ENCODE measurements around the gene TSPAN14. TPM values are rescaled to one million over a fixed set of nuclear protein-coding genes. Genes with fewer than 3 reads are reported as not detected.
A peak's percentile ranks its signal among the peaks of the same experiment; 100 is the strongest.

Gene TSPAN14
- total RNA-seq, 1 donor from 2014 or later: 111 TPM

DNA sequence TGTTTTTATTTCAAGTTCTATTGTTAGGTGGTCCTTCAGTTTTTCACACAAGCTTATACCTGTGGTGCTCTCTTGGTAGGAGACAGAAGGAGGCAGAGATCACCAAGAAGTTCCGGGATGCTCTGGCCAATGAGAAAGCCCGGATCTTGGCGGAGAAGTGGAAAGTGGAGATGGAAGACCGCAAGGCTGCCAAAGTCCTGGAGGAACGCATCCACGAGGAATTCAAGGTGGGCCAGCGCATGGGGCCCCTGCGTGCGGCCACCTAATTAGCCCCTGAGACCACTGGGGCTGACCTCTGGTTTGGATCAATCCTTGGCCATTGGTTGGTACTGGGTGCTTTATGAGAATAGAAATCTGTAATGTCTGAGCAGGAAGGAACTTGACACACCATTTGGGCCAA lies 117.2 kb downstream of the TSPAN14 start:
- H3K9me3 Mint-ChIP-seq: no peaks in the 10 kb centered on the region
- no peak overlapping the region for H3K27ac Mint-ChIP-seq
- H3K4me1 Mint-ChIP-seq (ENCODE audit: unreplicated experiment): peaks cover 4% of the 10 kb centered on the region
- H3K4me3 Mint-ChIP-seq: no peak overlapping the region
- peak; percentile 36 for DNase-seq (ENCODE audit: extremely low spot score, unreplicated experiment)
- H3K36me3 Mint-ChIP-seq: no peaks in the 10 kb centered on the region
- TF ChIP-seq, protein P1, sequence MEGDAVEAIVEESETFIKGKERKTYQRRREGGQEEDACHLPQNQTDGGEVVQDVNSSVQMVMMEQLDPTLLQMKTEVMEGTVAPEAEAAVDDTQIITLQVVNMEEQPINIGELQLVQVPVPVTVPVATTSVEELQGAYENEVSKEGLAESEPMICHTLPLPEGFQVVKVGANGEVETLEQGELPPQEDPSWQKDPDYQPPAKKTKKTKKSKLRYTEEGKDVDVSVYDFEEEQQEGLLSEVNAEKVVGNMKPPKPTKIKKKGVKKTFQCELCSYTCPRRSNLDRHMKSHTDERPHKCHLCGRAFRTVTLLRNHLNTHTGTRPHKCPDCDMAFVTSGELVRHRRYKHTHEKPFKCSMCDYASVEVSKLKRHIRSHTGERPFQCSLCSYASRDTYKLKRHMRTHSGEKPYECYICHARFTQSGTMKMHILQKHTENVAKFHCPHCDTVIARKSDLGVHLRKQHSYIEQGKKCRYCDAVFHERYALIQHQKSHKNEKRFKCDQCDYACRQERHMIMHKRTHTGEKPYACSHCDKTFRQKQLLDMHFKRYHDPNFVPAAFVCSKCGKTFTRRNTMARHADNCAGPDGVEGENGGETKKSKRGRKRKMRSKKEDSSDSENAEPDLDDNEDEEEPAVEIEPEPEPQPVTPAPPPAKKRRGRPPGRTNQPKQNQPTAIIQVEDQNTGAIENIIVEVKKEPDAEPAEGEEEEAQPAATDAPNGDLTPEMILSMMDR (conservative IDR thresholded peaks at IDR 0.05): no peak
- H3K27me3 Mint-ChIP-seq: peaks cover 11% of the 10 kb centered on the region

DNA sequence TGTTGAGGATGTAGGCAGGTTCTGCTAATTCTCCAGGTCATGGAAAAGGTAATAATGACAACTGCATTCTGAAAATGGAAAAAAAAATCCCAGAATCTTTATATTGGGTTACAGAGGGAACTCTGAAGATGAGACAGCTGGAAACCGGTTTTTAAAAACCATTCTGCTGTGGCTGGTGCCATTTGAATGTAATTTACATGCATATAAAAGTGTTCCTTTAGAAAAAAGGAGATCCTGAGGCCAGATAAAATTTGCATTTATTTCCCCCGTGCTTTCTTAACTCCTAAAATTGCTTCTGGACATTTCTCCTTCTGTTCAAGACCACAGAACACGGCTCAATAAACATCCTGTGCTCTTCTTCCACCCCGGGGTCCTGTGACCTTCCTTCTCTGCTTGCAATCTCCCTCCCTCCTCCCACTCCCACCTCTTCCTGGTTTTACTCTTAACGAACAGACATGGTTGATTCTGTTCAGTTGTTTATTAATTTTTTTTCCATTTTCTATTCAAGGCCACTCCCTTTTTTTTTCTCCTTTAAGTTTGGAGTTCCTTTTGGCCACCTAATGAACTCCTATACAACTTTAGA lies 125.2 kb downstream of the TSPAN14 start:
- Mint-ChIP-seq H3K4me1 (ENCODE audit: unreplicated experiment) (peaks cover 16% of the 10 kb centered on the region), H3K9me3 (no peaks in the 10 kb centered on the region), H3K36me3 (no peaks in the 10 kb centered on the region), H3K27ac (no peak overlapping the region), H3K4me3 (no peak overlapping the region), H3K27me3 (peaks cover 5% of the 10 kb centered on the region)
- TF ChIP-seq, protein P1 (conservative IDR thresholded peaks at IDR 0.05): no peak
- peak; percentile 20 for DNase-seq (ENCODE audit: extremely low spot score, unreplicated experiment)

DNA sequence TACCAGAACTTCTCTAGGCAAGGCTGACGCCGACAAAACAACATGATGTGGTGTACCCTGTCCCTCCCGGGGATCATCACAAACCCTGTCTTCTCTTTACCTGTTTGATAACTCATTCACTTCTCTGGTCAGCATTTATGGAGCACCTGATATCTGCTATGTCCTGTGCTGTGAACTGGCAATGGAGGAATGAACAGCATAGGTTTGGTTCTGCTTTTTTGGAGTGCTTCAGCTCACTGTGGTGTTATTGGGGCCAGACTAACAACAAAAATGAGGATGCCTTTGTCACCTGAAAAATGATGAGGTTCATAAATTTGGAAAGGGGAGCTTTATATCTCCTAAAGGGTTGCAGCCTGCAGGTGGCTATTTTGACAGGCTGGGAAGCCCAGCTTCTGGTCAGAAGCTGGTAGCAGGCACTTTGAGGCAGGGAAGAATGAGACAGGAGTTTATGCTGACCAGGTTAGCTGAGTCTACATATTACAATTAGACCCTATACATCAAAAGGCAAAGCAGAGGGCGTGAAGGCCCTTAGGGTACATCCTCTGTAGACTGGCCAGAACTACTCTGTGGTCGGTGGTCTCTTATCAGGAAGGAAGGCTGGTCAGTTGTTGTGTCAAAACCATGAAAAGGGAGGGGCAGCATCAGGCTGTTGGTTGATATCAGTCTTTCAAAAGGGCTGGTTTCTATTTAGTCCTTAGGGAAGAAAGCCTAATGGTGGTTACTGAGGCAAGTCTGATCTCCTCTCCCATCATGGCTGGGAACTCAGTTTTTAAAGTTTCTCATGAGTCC lies 125.9 kb downstream of the TSPAN14 start:
- Mint-ChIP-seq H3K4me3 (no peak overlapping the region), H3K27ac (peak overlapping the region; percentile 30)
- TF ChIP-seq, protein P1 (conservative IDR thresholded peaks at IDR 0.05): no peak

DNA sequence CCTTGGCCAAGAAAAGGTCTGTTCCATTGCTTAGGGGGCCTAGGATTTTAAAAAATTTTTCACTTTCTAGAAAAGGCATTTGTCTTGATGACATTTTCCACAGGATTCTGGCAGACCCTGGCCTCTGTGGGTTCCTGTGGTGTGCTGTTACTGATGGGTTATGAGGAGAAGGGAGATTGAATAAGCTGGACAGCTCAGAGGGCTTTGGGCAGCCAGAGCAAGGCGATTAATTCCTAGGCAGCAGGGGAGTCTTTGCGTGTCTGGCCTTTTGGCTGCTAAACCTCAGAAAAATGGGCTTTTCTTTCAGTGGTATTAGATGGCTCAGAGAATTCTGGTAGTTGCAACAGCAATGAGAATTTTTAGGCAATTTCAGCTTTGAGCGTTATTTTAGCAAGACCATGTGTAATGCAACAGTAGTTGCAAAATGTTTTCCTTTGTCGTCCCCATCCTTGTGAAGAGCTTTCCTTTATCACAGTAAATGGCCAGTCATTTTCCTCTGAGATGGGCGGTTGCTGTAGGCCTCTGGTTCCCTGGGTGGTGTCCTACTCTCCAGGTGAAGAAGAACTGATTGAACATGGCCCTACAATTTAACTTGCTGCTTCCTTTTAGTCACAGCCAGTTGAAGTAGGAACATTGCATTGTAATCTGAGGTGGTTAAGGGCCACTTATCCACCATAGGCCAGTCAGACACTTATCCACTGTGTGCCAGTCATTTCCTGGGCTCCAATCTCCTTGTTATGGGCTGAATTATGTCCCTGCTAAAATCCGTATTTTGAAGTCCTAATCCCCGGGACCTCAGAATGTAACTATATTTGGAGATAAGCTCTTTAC lies 126.7 kb downstream of the TSPAN14 start:
- peak; percentile 11 for DNase-seq (ENCODE audit: extremely low spot score, unreplicated experiment)
- Mint-ChIP-seq H3K9me3 (no peaks in the 10 kb centered on the region), H3K27ac (no peak overlapping the region), H3K36me3 (no peaks in the 10 kb centered on the region), H3K27me3 (peaks cover 5% of the 10 kb centered on the region), H3K4me3 (no peak overlapping the region), H3K4me1 (ENCODE audit: unreplicated experiment) (peaks cover 16% of the 10 kb centered on the region)
- TF ChIP-seq, protein P1 (conservative IDR thresholded peaks at IDR 0.05): no peak

More for the DNA sequence above, 125.9 kb downstream of the TSPAN14 start:
- Mint-ChIP-seq H3K36me3 (no peaks in the 10 kb centered on the region), H3K4me1 (ENCODE audit: unreplicated experiment) (peaks cover 16% of the 10 kb centered on the region), H3K9me3 (no peaks in the 10 kb centered on the region), H3K27me3 (peaks cover 5% of the 10 kb centered on the region)
- DNase-seq (ENCODE audit: extremely low spot score, unreplicated experiment): peak; percentile 13

DNA sequence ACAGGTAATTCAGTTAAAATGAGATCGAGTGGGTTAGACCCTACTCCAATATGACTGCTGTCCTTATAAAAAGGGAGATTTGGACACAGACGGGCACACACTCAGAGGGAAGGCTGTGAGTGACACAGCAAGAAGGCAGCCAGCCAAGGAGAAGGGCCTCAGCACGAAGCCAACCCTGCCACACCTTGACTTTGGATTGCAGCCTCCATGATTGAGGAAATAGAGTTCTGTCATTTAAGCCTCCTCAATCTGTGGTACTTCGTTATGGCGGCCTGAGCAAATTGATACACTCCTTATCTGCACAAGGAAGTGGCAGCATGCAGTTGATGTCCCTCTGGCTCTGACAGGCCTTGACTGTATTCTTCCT lies 127.3 kb downstream of the TSPAN14 start:
- peak; percentile 20 for DNase-seq (ENCODE audit: extremely low spot score, unreplicated experiment)
- H3K4me3 Mint-ChIP-seq: no peak overlapping the region
- TF ChIP-seq, protein P1 (conservative IDR thresholded peaks at IDR 0.05): no peak

More for the DNA sequence above, 127.3 kb downstream of the TSPAN14 start:
- Mint-ChIP-seq H3K9me3 (no peaks in the 10 kb centered on the region), H3K27me3 (peaks cover 5% of the 10 kb centered on the region), H3K27ac (no peak overlapping the region), H3K4me1 (ENCODE audit: unreplicated experiment) (peaks cover 16% of the 10 kb centered on the region), H3K36me3 (no peaks in the 10 kb centered on the region)

Measured in type B pancreatic cell (in vitro differentiated cells).